OCI-LY1 (cell line): ENCODE data around the gene PDCD1LG2.

Experiments used
- CTCF ChIP-seq: fragments of 200-600 bp; sonication (generic), shearing (Covaris generic); IDR thresholded peaks from 2 replicates; pipeline ENCODE4 v1.5.1; 2017; ENCODE audit warnings: mild to moderate bottlenecking, antibody characterized with exemption, low read length, moderate library complexity, mixed read lengths
- EZH2 ChIP-seq: fragments of 200-600 bp; sonication (generic), shearing (Covaris generic); IDR thresholded peaks from 2 replicates; pipeline ENCODE4 v1.8.0; 2017; ENCODE audit warnings: borderline replicate concordance, mixed run types, mild to moderate bottlenecking, antibody characterized with exemption, low read length, moderate library complexity, mixed read lengths

DNA sequence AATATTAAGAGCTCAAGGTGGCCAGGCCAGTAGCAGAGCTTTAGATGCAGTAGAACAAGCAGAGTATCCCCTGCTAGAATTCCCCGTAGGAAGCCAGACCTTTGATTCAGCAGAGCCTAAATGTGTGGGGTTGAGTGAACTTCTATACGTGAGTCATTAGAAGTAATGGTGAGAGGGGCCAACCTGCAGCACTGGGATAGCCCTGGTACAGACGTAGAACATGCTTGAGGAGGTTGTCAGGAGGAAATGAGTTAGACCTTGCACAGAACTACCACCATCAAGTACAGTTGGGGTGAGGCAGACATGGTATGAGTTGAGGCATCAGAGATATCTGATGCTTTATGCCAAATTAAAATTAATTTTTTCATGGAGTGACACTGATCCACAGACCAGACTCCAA, 42.0 kb downstream of the PDCD1LG2 start:
- TF ChIP-seq CTCF (no peak), EZH2 (no peak)
